Ovary (tissue), 3 donors: ENCODE data around the gene TGFBR1.

Experiments
- POLR2A ChIP-seq: fragments of 450-650 bp; IDR thresholded peaks from one replicate; pipeline ENCODE4 v1.6.1; 2017; ENCODE audit warnings: antibody characterized with exemption, mild to moderate bottlenecking, moderate library complexity
- TF ChIP-seq, protein P1 (sequence below), 3 donors: fragments of 450-650 bp in 2 of 3; fragments of 200-600 bp in 1 of 3; IDR thresholded peaks; one replicate each; pipeline versions ENCODE4 v1.5.1 to v1.8.0; 2016 to 2022; ENCODE audit warnings: antibody characterized with exemption in 3 of 3, mild to moderate bottlenecking in 1 of 3
- donor health status: DM: no; HTN: no; CAD: no.

DNA sequence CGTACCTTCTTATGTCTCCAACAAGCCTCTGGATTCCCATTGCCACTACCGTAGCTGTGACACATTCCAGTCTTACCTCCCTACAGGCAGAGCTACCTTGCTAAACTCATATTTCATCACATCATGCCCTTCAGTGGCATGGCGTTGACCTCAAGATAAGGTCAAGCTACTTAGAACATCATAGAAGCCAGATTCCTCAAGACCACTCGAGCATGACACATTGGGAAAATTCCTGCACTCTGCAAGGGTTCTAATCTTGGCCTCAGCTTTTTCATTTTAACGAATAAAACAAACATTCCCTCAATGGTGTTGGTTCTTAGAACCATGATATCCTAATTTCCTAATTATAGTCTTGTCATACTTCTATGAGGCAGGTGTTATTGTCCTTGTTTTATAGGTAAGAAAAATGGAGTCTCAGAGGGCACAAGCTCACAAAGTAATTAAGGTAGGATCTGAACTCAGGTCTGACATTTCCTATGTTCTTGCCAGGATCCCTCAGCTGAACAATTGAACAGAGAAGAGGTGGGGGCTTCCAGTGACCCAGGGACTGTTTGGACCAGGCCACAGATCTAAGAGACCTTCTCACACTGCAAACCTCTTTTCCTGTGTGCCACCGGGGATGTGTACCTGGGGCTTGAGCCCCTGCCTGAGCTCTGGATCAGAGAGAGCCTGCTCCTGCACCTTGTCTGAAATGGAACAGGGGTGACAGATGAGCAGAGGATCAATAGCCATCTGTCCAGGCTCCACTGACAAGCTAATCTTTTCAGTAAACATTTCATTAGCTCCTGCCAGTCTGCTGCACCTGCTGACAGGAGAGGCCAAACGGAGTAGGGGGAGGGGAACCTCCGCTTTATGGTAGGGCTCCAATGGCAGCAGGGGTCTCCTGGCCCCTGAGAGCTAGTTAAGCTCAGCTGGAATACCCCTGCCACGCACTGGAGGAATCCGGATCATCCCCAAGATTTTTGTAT lies 67.5 kb downstream of the TGFBR1 start:
- TF ChIP-seq, protein P1, sequence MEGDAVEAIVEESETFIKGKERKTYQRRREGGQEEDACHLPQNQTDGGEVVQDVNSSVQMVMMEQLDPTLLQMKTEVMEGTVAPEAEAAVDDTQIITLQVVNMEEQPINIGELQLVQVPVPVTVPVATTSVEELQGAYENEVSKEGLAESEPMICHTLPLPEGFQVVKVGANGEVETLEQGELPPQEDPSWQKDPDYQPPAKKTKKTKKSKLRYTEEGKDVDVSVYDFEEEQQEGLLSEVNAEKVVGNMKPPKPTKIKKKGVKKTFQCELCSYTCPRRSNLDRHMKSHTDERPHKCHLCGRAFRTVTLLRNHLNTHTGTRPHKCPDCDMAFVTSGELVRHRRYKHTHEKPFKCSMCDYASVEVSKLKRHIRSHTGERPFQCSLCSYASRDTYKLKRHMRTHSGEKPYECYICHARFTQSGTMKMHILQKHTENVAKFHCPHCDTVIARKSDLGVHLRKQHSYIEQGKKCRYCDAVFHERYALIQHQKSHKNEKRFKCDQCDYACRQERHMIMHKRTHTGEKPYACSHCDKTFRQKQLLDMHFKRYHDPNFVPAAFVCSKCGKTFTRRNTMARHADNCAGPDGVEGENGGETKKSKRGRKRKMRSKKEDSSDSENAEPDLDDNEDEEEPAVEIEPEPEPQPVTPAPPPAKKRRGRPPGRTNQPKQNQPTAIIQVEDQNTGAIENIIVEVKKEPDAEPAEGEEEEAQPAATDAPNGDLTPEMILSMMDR (IDR thresholded peaks at IDR 0.05), result no peak
- no peak for TF ChIP-seq POLR2A
